Lower lobe of right lung (tissue), 2 donors: Measurements from ENCODE around the gene TOPAZ1. TPM values are rescaled to one million over a fixed set of nuclear protein-coding genes. Genes with fewer than 3 reads are reported as not detected.

Experiments used
- ATAC-seq, 2 donors: fragments of 200-7000 bp; cut with Tn5 transposase; one replicate each; pipeline ENCODE4 v1.9.1; 2020 to 2022; ENCODE audit warnings: mild to moderate bottlenecking in 2 of 2, moderate library complexity in 2 of 2
- DNase-seq: peaks from one replicate; pipeline ENCODE4 v3.0.0-alpha.2; 2020
- H3K27ac ChIP-seq: fragments of 200-600 bp; one replicate; pipeline ENCODE4 v1.8.0; 2022
- H3K27me3 ChIP-seq: fragments of 200-600 bp; one replicate; pipeline ENCODE4 v1.8.0; 2022; ENCODE audit warnings: low read depth
- H3K36me3 ChIP-seq: fragments of 200-600 bp; one replicate; pipeline ENCODE4 v1.8.0; 2022; ENCODE audit warnings: mild to moderate bottlenecking
- H3K4me1 ChIP-seq: fragments of 200-600 bp; one replicate; pipeline ENCODE4 v1.8.0; 2022
- H3K4me3 ChIP-seq: fragments of 200-600 bp; one replicate; pipeline ENCODE4 v1.8.0; 2022; ENCODE audit warnings: mild to moderate bottlenecking
- H3K9me3 ChIP-seq: fragments of 200-600 bp; one replicate; pipeline ENCODE4 v1.8.0; 2022
- CTCF ChIP-seq: fragments of 200-600 bp; IDR thresholded peaks from one replicate; pipeline ENCODE4 v1.8.0; 2022; ENCODE audit warnings: antibody characterized with exemption, mild to moderate bottlenecking
- intact Hi-C: fragments of 100-400 bp; cut with DNase I; formaldehyde crosslinking; loops from one replicate; pipeline ENCODE4 v1.11.0; 2022
- total RNA-seq: library from RNA; stranded (reverse); fragmentation: NEBNext Ultra II Directional; extraction: Animal tissue kit (Norgen Biotek cat#: 25700); gene quantifications from one replicate; pipeline ENCODE4 v1.2.1, GENCODE V29; 2021
- donor health status: DM: no; HTN: yes; CAD: no; lungs with severe emphysema.

Gene TOPAZ1
- total RNA-seq, 1 donor from 2014 or later, result not detected

- Histone ChIP-seq H3K27me3 (no peaks in the 10 kb centered on the region), H3K4me1 (no peaks in the 10 kb centered on the region), H3K4me3 (no peak overlapping the region), H3K9me3 (no peaks in the 10 kb centered on the region), H3K27ac (no peak overlapping the region), H3K36me3 (no peaks in the 10 kb centered on the region)
- ATAC-seq (no peak), DNase-seq (no peak)
- intact Hi-C loops, result loop anchor here (10.0 kb wide), 1 partner anchor 144 kb away; the partner anchor contains the start of gene ZNF445
- TF ChIP-seq CTCF, result no peak
These were observed 88.8 kb downstream of the TOPAZ1 start for GRCh38 chr3:44330444-44330843.

- Histone ChIP-seq H3K4me1 (peaks cover 6% of the 10 kb centered on the region), H3K27me3 (no peaks in the 10 kb centered on the region), H3K4me3 (no peak overlapping the region), H3K36me3 (no peaks in the 10 kb centered on the region), H3K9me3 (no peaks in the 10 kb centered on the region), H3K27ac (no peak overlapping the region)
- DNase-seq (no peak), ATAC-seq (no peak)
- no peak for TF ChIP-seq CTCF
- intact Hi-C loops, result loop anchor here (10.0 kb wide), 1 partner anchor 140 kb away; the partner anchor contains the start of gene ZNF445
These were observed 92.6 kb downstream of the TOPAZ1 start for GRCh38 chr3:44334326-44334725.

GRCh38 chr3:44337248-44337785 is 95.6 kb downstream of the TOPAZ1 start:
- no peak for TF ChIP-seq CTCF
- no peaks in the 10 kb centered on the region for H3K9me3 ChIP-seq
- peak overlapping the region; percentile 70 for H3K4me3 ChIP-seq
- intact Hi-C loops, result loop anchor here (10.0 kb wide), 1 partner anchor 137 kb away; the partner anchor contains the start of gene ZNF445
- ATAC-seq (no peak), DNase-seq (no peak)
- no peaks in the 10 kb centered on the region for H3K27me3 ChIP-seq
- peak overlapping the region; percentile 99 for H3K27ac ChIP-seq
- H3K36me3 ChIP-seq, result no peaks in the 10 kb centered on the region
- H3K4me1 ChIP-seq, result peaks cover 35% of the 10 kb centered on the region

- Histone ChIP-seq H3K4me3 (peak within 1 kb of the TSS; percentile 70), H3K4me1 (peaks cover 35% of the 10 kb centered on the region), H3K36me3 (no peaks in the 10 kb centered on the region), H3K9me3 (no peaks in the 10 kb centered on the region), H3K27ac (peak within 1 kb of the TSS; percentile 99), H3K27me3 (no peaks in the 10 kb centered on the region)
- ATAC-seq, result peak; percentile 99
- intact Hi-C loops, result loop anchor here (10.0 kb wide), 1 partner anchor 137 kb away; the partner anchor contains the start of gene ZNF445
- peak; percentile 99 for DNase-seq
- no peak for TF ChIP-seq CTCF
These were observed 96.5 kb downstream of the TOPAZ1 start, which contains the start of gene TCAIM for GRCh38 chr3:44338010-44338827. Gene TCAIM (plus strand): TSS chr3:44338766. CDS start chr3:44354783, 16,017 bp downstream.

- ATAC-seq (no peak), DNase-seq (no peak)
- no peaks in the 10 kb centered on the region for H3K27me3 ChIP-seq
- intact Hi-C loops, result loop anchor here (10.0 kb wide), 1 partner anchor 136 kb away; the partner anchor contains the start of gene ZNF445
- no peaks in the 10 kb centered on the region for H3K36me3 ChIP-seq
- H3K9me3 ChIP-seq, result no peaks in the 10 kb centered on the region
- peak overlapping the region; percentile 99 for H3K27ac ChIP-seq
- peaks cover 35% of the 10 kb centered on the region for H3K4me1 ChIP-seq
- peak overlapping the region; percentile 70 for H3K4me3 ChIP-seq
- TF ChIP-seq CTCF, result no peak
These were observed 97.1 kb downstream of the TOPAZ1 start for GRCh38 chr3:44338828-44339127.
